NOMO-1 treated with DMSO at 0.1 percent for 48 hours (cell line): Measurements from ENCODE around the gene ARHGEF28.

Experiments
- DNase-seq: peaks from one replicate; lab custom pipeline; 2025; ENCODE audit not compliant: unreplicated experiment; lab: John Stamatoyannopoulos, UW

Gene ARHGEF28

DNA sequence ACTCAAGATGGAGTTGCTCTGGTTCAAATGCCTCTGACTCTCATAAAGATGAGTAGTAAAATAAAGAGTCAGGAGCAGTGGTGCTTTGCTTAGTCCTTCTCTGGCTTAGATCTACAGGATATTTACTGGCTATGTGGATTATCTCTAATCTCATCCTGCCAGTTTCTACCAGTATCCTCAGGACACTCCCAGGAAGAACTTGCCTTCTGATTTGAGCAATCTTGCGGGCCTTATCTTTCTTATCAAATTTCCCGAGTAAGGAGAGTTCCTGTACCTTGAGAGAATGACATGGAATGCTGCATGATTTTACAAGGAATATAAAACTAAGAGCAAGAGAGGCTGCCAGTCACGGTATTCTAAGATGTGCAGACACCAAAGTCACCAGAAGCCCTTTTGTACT, 364.0 kb downstream of the ARHGEF28 start:
- DNase-seq: no peak
